Thoracic aorta (tissue), 2 donors: Measurements from ENCODE around the gene MADD. TPM values are rescaled to one million over a fixed set of nuclear protein-coding genes. Genes with fewer than 3 reads are reported as not detected.

ENCODE experiments used
- ATAC-seq: fragments of 150-250 bp; one replicate; pipeline ENCODE4 v1.8.0; 2017; ENCODE audit warnings: low read depth; ENCODE audit not compliant: insufficient number of reproducible peaks, low FRiP score
- DNase-seq: peaks from one replicate; pipeline ENCODE4 v3.0.0-alpha.2; 2020; ENCODE audit warnings: low spot score
- H3K27ac ChIP-seq, 2 donors: fragments of 200-600 bp; sonication (generic); 1 replicate in 1 of 2; 2 replicates in 1 of 2; pipeline ENCODE4 v1.5.1; 2016; ENCODE audit warnings: mild to moderate bottlenecking in 2 of 2, moderate library complexity in 2 of 2
- H3K27me3 ChIP-seq: fragments of 200-600 bp; sonication (generic); replicated peaks from 2 replicates; pipeline ENCODE4 v1.6.0; 2016; ENCODE audit warnings: mild to moderate bottlenecking; ENCODE audit not compliant: insufficient read depth
- H3K36me3 ChIP-seq: fragments of 200-600 bp; sonication (generic); one replicate; pipeline ENCODE4 v1.5.1; 2016
- H3K4me1 ChIP-seq, 2 donors: fragments of 200-600 bp; sonication (generic); 1 replicate in 1 of 2; 2 replicates in 1 of 2; pipeline versions ENCODE4 v1.5.1 to v1.6.0; 2016; ENCODE audit warnings: low read depth in 2 of 2, mild to moderate bottlenecking in 1 of 2; ENCODE audit not compliant: control insufficient read depth in 1 of 2
- H3K4me3 ChIP-seq: fragments of 200-600 bp; sonication (generic); 2 replicates; pipeline ENCODE4 v1.5.1; 2016; ENCODE audit warnings: mild to moderate bottlenecking
- H3K9me3 ChIP-seq: fragments of 200-600 bp; sonication (generic); 2 replicates; pipeline ENCODE4 v1.5.1; 2016
- CTCF ChIP-seq: fragments of 200-600 bp; sonication (generic); IDR thresholded peaks from one replicate; pipeline ENCODE4 v1.5.1; 2019; ENCODE audit warnings: antibody characterized with exemption
- total RNA-seq, 2 donors: library from RNA; depleted of rRNA; stranded (reverse); fragments of >200 nt; gene quantifications; one replicate each; pipeline versions ENCODE4 v1.1.0 to v1.2.3, GENCODE V29; 2016

The MADD gene
- total RNA-seq, 2 donors from 2014 or later, result 58.9 to 74.3 TPM

DNA sequence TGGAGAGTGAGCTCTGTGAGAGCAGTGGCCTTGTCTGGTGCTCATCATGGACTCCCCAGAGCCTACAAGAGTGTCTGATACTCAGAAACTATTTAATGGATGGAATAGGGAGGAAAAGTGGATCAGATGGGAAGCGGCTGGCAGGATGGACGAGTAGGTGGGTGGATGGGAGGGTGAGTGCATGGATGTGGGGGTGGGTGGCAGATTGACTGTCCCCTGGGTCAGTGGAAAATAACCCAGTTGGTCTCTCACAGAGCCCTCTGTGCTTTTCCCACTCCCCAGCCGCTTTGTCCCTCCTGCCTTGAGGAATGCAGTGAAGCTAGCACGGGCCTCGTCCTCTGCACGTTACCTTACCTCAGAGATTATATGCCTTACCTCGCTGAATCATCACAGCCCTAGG lies 102.5 kb downstream of the MADD start:
- H3K4me3 ChIP-seq, result no peak overlapping the region
- no peaks in the 10 kb centered on the region for H3K9me3 ChIP-seq
- TF ChIP-seq CTCF, result no peak
- H3K27me3 ChIP-seq, result no peaks in the 10 kb centered on the region
- ATAC-seq (no peak), DNase-seq (no peak)
- H3K4me1 ChIP-seq, result no peaks in the 10 kb centered on the region
- no peaks in the 10 kb centered on the region for H3K36me3 ChIP-seq
- no peak overlapping the region for H3K27ac ChIP-seq

DNA sequence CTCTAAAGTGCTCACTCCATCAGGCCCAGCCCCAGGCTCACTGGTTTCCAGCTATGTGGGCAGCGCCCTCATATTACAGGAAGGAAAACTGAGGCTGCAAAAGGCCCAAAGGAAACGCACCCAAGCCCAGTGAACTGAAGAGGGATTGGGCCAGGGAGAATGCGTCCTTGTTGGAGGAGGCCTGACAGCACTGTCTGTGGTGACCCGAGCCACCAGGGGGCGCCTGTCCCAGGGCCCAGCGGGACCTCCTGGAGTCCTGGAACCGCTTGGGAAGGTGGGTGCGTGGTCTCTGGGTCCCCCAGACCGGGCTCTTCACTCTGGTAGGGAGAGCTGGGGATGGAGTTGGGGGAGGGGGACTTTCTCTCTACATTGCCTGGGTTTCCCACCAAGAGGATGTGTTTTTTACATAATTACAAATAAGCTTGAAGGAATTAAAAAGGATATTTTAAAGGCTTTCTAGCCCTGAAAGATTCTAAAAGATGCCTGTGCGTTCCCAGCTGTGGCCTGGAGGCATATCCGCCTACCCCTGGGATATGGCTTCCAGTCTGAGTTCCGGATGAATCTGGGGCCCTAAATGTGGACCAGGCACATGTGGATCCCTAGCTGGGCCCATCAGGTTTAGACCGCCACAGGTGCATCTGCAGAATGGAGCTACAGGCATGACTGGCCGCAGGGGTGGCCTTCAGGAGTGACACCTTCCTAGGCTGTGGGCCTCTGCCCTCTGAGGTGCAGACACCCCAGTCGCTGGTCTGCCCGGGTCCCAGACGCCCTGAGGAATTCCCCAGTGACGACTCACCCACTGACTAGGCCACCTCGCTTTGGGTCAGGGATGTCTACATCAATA lies 104.2 kb downstream of the MADD start:
- peak; percentile 98 for TF ChIP-seq CTCF

DNA sequence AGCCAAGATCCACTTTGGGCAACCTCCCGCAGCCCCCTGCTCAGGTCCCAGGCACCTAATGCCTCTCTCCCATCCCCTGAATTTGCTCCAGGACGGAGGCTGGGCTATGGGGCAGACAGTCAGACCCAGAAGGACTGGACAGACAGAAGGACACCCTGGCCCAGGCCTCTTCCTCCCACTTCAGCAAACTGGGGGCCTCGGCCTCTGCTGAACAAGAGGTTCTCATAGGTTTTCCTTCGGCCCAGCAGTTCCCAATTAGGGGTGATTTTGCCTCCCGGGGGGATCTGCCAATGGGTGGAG lies 104.7 kb downstream of the MADD start:
- H3K4me3 ChIP-seq, result peak overlapping the region; percentile 67
- no peak for TF ChIP-seq CTCF
- DNase-seq (no peak), ATAC-seq (no peak)
- H3K27me3 ChIP-seq, result no peaks in the 10 kb centered on the region
- H3K9me3 ChIP-seq, result no peaks in the 10 kb centered on the region
- H3K4me1 ChIP-seq, result no peaks in the 10 kb centered on the region
- H3K27ac ChIP-seq, result no peak overlapping the region
- H3K36me3 ChIP-seq, result no peaks in the 10 kb centered on the region

More for the DNA sequence above, 104.2 kb downstream of the MADD start:
- DNase-seq (no peak), ATAC-seq (peak; percentile 76)
- H3K9me3 ChIP-seq, result no peaks in the 10 kb centered on the region
- no peak overlapping the region for H3K27ac ChIP-seq
- no peaks in the 10 kb centered on the region for H3K27me3 ChIP-seq
- no peaks in the 10 kb centered on the region for H3K4me1 ChIP-seq
- H3K36me3 ChIP-seq, result no peaks in the 10 kb centered on the region
- no peak overlapping the region for H3K4me3 ChIP-seq

GRCh38 chr11:47375020-47375419 lies 105.1 kb downstream of the MADD start:
- ATAC-seq, result no peak
- Histone ChIP-seq H3K9me3 (no peaks in the 10 kb centered on the region), H3K4me3 (peak overlapping the region; percentile 67), H3K4me1 (no peaks in the 10 kb centered on the region), H3K27ac (no peak overlapping the region), H3K27me3 (no peaks in the 10 kb centered on the region), H3K36me3 (no peaks in the 10 kb centered on the region)
- TF ChIP-seq CTCF, result no peak
- DNase-seq, result no peak

GRCh38 chr11:47375546-47376085 lies 105.7 kb downstream of the MADD start:
- DNase-seq (no peak), ATAC-seq (no peak)
- Histone ChIP-seq H3K27me3 (no peaks in the 10 kb centered on the region), H3K9me3 (no peaks in the 10 kb centered on the region), H3K36me3 (no peaks in the 10 kb centered on the region), H3K4me1 (no peaks in the 10 kb centered on the region), H3K27ac (no peak overlapping the region), H3K4me3 (peak overlapping the region; percentile 67)
- no peak for TF ChIP-seq CTCF
